Right atrium auricular region (tissue), 2 donors: ENCODE data around the gene ANKRD11. TPM values are rescaled to one million over a fixed set of nuclear protein-coding genes. Genes with fewer than 3 reads are reported as not detected.

Experiments used
- DNase-seq: peaks from one replicate; pipeline ENCODE4 v3.0.0-alpha.2; 2019; ENCODE audit warnings: low spot score
- H3K27ac ChIP-seq, 2 donors: fragments of 200-600 bp; sonication (generic); 1 replicate in 1 of 2; 2 replicates in 1 of 2; pipeline ENCODE4 v1.5.1; 2016 to 2019
- H3K27me3 ChIP-seq, 2 donors: fragments of 200-600 bp; sonication (generic); one replicate each; pipeline versions ENCODE4 v1.5.1 to v1.6.0; 2017 to 2019
- H3K36me3 ChIP-seq: fragments of 200-600 bp; sonication (generic); one replicate; pipeline ENCODE4 v1.5.1; 2016
- H3K4me1 ChIP-seq, 2 donors: fragments of 200-600 bp; sonication (generic); one replicate each; pipeline versions ENCODE4 v1.5.1 to v1.6.0; 2017 to 2019
- H3K4me3 ChIP-seq, 2 donors: fragments of 200-600 bp; sonication (generic); 1 replicate in 1 of 2; 2 replicates in 1 of 2; pipeline ENCODE4 v1.5.1; 2017 to 2019; ENCODE audit warnings: mild to moderate bottlenecking in 1 of 2, moderate library complexity in 1 of 2
- H3K9me3 ChIP-seq, 2 donors: fragments of 200-600 bp; sonication (generic); one replicate each; pipeline ENCODE4 v1.5.1; 2019
- CTCF ChIP-seq, 2 donors: fragments of 200-600 bp; sonication (generic); IDR thresholded peaks; one replicate each; pipeline ENCODE4 v1.5.1; 2019; ENCODE audit warnings: antibody characterized with exemption in 2 of 2
- total RNA-seq, 2 donors: library from RNA; depleted of rRNA; stranded (reverse); fragments of >200 nt; gene quantifications; one replicate each; pipeline ENCODE4 v1.1.0, GENCODE V29; 2016

Gene ANKRD11
- total RNA-seq, 2 donors from 2014 or later = 55.2 to 68.1 TPM

- peaks cover 0 to 45% of the 10 kb centered on the region in 2 donors for H3K4me1 ChIP-seq
- no peak overlapping the region for H3K4me3 ChIP-seq
- TF ChIP-seq CTCF (IDR thresholded peaks at IDR 0.05) = no peak
- H3K9me3 ChIP-seq = no peaks in the 10 kb centered on the region
- DNase-seq = no peak
- no peak overlapping the region for H3K27ac ChIP-seq
- no peaks in the 10 kb centered on the region for H3K27me3 ChIP-seq
- no peaks in the 10 kb centered on the region for H3K36me3 ChIP-seq
These were observed 38.1 kb downstream of the ANKRD11 start for GRCh38 chr16:89452241-89452640.

GRCh38 chr16:89450537-89450936 is 39.8 kb downstream of the ANKRD11 start:
- Histone ChIP-seq H3K4me1 (peaks cover 0 to 61% of the 10 kb centered on the region in 2 donors), H3K9me3 (no peaks in the 10 kb centered on the region)
- TF ChIP-seq CTCF (IDR thresholded peaks at IDR 0.05) = no peak

GRCh38 chr16:89449726-89450335 is 40.5 kb downstream of the ANKRD11 start:
- Histone ChIP-seq H3K9me3 (no peaks in the 10 kb centered on the region), H3K36me3 (no peaks in the 10 kb centered on the region), H3K27ac (no peak overlapping the region), H3K4me3 (no peak overlapping the region), H3K4me1 (peaks cover 0 to 68% of the 10 kb centered on the region in 2 donors), H3K27me3 (no peaks in the 10 kb centered on the region)
- no peak for DNase-seq
- TF ChIP-seq CTCF (IDR thresholded peaks at IDR 0.05) = no peak

More at GRCh38 chr16:89450537-89450936, 39.8 kb downstream of the ANKRD11 start:
- Histone ChIP-seq H3K27ac (no peak overlapping the region), H3K4me3 (no peak overlapping the region), H3K27me3 (no peaks in the 10 kb centered on the region), H3K36me3 (no peaks in the 10 kb centered on the region)
- DNase-seq = no peak

DNA sequence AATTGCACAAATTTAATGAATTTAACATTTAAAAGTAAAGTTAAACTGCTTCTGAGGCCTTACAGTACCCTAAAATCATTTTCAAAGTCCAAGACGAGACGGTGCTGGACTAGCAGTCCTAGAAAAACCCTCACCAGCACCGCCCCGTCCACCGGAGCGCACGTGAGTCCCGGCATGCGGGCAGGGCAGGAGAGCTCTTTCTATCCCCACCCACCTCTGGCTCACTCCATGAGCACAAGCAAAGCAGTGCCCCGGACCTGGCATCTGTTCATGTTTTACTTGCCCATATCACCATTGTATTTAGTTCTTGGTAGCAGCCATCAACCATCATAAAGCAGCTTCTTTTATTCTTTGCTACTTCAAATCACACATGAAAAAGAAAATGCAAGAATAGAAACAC is 41.7 kb downstream of the ANKRD11 start:
- no peaks in the 10 kb centered on the region for H3K36me3 ChIP-seq
- no peak for TF ChIP-seq CTCF (IDR thresholded peaks at IDR 0.05)
- no peak overlapping the region for H3K4me3 ChIP-seq
- H3K27me3 ChIP-seq = no peaks in the 10 kb centered on the region
- DNase-seq = no peak
- peaks cover 0 to 71% of the 10 kb centered on the region in 2 donors for H3K4me1 ChIP-seq
- no peaks in the 10 kb centered on the region for H3K9me3 ChIP-seq
- H3K27ac ChIP-seq = no peak overlapping the region

DNA sequence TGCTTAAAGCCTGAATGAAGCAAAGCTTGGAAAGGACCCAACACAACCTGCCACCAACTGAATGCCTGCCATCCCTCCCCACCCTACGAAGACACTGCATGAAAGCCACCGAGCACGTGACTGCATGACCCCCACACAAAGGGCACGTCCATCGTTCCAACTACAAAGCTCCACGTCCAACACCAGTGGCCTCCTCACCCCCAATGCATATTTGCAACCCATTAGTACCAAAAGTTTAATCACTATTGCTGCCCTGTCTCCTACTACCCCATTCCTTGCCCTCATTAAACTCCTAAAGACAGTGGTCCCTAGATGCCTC is 43.4 kb downstream of the ANKRD11 start:
- no peak for TF ChIP-seq CTCF (IDR thresholded peaks at IDR 0.05)
- no peak for DNase-seq
- no peaks in the 10 kb centered on the region for H3K36me3 ChIP-seq
- H3K27ac ChIP-seq = peak overlapping the region in 1 of 2 donors; percentile 31
- no peaks in the 10 kb centered on the region for H3K27me3 ChIP-seq
- H3K4me3 ChIP-seq = no peak overlapping the region
- H3K9me3 ChIP-seq = no peaks in the 10 kb centered on the region
- H3K4me1 ChIP-seq = peaks cover 0 to 72% of the 10 kb centered on the region in 2 donors
